ENCODE results near the gene MIA2.
A peak's percentile ranks its signal among the peaks of the same experiment; 100 is the strongest.

MIA2 gene

DNA sequence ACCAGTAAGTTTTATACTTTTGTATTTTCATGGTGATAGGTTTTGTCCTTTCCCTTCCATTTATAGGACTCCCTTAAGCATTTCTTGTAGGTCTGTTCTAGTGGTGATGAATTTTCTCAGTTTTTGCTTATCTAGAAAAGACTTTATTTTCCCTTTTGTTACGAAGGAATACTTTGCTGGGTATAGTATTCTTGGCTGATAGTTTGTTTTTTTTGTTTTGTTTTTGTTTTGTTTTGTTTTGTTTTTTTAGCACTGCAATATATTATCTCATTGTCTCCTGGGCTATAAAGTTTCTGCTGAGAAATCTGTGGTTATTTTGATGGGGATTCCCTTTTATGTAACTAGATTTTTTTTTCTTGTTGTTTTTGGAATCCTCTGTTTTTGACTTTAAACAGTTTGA is 130.8 kb downstream of the MIA2 start:
- no peak overlapping the region for H3K4me3 ChIP-seq (ENCODE audit: control insufficient read depth, low read depth, low read length)
- no peak for DNase-seq (ENCODE audit: low read depth)
- TF ChIP-seq, protein P1, sequence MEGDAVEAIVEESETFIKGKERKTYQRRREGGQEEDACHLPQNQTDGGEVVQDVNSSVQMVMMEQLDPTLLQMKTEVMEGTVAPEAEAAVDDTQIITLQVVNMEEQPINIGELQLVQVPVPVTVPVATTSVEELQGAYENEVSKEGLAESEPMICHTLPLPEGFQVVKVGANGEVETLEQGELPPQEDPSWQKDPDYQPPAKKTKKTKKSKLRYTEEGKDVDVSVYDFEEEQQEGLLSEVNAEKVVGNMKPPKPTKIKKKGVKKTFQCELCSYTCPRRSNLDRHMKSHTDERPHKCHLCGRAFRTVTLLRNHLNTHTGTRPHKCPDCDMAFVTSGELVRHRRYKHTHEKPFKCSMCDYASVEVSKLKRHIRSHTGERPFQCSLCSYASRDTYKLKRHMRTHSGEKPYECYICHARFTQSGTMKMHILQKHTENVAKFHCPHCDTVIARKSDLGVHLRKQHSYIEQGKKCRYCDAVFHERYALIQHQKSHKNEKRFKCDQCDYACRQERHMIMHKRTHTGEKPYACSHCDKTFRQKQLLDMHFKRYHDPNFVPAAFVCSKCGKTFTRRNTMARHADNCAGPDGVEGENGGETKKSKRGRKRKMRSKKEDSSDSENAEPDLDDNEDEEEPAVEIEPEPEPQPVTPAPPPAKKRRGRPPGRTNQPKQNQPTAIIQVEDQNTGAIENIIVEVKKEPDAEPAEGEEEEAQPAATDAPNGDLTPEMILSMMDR (conservative IDR thresholded peaks at IDR 0.05; ENCODE audit: control insufficient read depth, insufficient read depth, low read depth, low read length) = no peak

DNA sequence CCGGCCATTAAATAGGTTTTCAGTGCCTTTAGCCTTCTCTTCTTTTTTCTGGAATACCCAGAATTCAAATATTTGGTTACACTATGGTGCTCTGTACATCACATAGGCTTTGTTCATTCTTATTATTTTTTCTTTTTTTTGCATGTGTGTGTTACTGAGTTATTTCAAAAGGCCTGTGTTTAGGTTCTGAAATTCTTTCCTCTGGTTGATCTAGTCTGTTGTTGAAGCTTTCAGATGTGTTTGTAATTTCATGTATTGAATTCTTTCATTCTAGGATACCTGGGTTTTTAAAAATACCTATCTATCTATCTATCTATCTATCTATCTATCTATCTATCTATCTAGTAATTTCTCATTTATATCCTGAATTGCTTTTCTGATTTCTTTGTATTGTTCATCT is 131.6 kb downstream of the MIA2 start:
- TF ChIP-seq, protein P1 (conservative IDR thresholded peaks at IDR 0.05; ENCODE audit: control insufficient read depth, insufficient read depth, low read depth, low read length) = no peak
- no peak for DNase-seq (ENCODE audit: low read depth)
- H3K4me3 ChIP-seq (ENCODE audit: control insufficient read depth, low read depth, low read length) = no peak overlapping the region

DNA sequence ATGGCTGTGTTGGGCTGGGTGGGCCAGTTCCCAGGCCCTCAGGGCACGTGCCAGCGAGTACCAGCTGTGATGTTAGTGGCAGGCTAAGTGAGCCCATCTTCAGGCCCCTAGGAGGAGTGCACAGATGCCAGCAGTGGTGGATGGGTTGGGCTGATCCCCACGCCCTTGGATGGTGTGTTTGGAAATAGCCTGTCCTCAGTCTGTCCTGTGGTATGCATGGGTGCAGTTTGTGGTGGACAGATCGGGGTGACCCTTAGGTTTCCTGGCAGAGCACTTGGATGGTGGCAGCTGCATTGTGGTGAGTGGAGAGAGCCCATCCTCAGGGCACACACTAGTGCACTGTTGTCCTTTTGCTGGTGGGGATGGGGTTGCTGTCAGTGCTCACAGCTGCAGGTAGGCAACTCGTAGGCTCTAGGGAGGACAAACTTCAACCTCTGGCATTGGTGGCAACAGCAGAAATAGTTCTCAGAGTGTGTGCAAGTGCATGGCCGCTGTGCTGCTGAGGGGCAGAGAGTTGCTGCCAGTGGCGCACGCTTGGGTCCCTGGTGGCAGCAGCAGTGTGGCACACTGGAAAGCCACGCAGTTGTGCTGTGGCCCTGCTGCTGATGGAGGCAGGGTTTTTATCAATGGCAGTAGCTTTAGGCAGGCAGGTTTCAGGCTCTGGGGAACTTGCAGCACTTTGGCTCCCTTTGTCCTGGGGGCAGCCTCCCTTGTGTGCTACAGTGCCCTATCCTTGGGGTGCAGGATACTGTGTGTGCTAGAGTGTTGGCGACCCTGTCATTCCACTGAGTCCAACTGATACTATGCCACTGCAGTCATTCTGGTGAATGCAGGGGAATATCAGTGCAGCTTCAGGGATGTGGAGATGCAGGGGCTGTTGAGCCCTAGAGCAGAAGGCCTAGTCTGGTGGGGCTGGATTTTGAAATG is 133.0 kb downstream of the MIA2 start:
- TF ChIP-seq, protein P1 (conservative IDR thresholded peaks at IDR 0.05; ENCODE audit: control insufficient read depth, insufficient read depth, low read depth, low read length) = no peak
- DNase-seq (ENCODE audit: low read depth) = no peak
- H3K4me3 ChIP-seq (ENCODE audit: control insufficient read depth, low read depth, low read length) = no peak overlapping the region

DNA sequence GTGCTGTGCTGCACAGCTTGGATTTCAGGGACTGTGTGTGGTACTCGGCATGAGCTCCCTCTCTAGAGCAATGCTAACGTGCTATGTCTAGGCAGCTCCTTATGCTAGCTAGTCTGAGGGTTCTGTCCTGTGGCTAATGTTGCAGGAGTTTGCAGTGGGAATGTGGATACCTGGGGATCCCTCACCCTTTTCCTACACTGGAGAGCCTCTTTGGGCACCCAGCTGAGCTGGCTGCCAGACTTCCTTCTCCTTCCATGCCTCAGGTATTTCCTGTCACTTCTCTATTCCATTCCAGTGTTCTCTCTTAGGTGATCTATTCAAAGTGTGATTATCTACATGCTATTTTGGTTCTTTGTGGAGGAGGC is 133.7 kb downstream of the MIA2 start:
- TF ChIP-seq, protein P1 (conservative IDR thresholded peaks at IDR 0.05; ENCODE audit: control insufficient read depth, insufficient read depth, low read depth, low read length) = no peak
- DNase-seq (ENCODE audit: low read depth) = no peak
- no peak overlapping the region for H3K4me3 ChIP-seq (ENCODE audit: control insufficient read depth, low read depth, low read length)

DNA sequence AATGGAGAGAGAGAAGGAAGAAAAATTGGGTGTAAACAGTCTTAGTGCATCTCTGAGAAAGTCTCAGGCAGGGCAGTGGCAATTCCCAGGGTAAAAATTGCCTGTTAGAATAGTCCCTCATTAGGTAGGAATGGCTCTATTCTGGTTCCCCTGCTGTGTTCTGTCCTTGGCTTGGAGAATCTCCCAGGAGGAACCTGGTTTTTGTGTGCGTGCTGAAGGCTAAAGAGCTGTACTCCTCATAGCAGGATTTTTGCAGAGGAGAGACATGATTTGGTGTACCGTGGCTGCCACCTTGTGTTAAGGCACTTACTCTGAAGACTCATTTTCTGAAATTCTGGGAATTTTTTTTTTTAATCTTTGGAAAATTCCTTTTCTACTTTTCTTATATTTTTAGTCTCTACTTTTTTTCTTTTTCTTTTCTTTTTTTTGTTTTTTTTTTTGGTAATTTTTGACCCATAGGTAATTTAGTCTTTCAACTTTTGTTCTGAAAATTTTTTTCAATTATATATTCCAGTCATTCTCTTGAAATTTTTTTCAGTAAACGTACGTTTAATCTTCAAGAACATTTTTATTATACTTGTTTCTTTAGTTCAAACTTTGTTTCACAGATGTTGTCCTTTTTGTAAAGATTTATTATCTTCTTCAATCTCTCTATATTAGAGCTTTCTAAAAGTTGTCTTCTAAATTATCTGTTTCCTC is 134.7 kb downstream of the MIA2 start:
- TF ChIP-seq, protein P1 (conservative IDR thresholded peaks at IDR 0.05; ENCODE audit: control insufficient read depth, insufficient read depth, low read depth, low read length) = peak; percentile 68
- H3K4me3 ChIP-seq (ENCODE audit: control insufficient read depth, low read depth, low read length) = no peak overlapping the region
- peak; percentile 82 for DNase-seq (ENCODE audit: low read depth)

DNA sequence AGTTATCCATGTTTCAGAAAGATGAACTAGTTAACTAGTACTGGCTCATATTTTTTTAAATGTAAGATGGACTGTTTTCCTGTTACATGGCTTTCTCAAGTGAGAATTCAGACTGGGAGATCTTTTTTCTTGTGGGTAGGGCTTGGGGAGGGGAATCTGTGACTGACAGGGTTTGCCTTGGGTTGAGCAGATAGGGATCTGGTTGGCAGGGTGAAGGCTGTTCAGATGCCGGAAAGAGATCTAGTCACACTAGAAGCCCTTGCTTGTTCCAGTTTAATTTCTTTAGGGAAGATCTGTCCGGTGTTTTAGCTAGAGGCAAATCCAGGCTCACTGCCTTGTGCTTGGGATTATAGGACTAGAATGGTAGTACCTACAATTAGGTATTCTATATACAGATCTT is 135.3 kb downstream of the MIA2 start:
- no peak overlapping the region for H3K4me3 ChIP-seq (ENCODE audit: control insufficient read depth, low read depth, low read length)
- DNase-seq (ENCODE audit: low read depth) = no peak
- TF ChIP-seq, protein P1 (conservative IDR thresholded peaks at IDR 0.05; ENCODE audit: control insufficient read depth, insufficient read depth, low read depth, low read length) = no peak

Measured in fibroblast of mammary gland (primary cell).